NCI-H460 (cell line): ENCODE measurements around the gene SNAI3. TPM values are rescaled to one million over a fixed set of nuclear protein-coding genes. Genes with fewer than 3 reads are reported as not detected.

ENCODE experiments used
- DNase-seq: peaks from one replicate; pipeline ENCODE4 v3.0.0-alpha.2; 2016; ENCODE audit warnings: low read depth; ENCODE audit errors: extremely low read depth
- total RNA-seq: library from RNA; depleted of rRNA; stranded (reverse); fragments of >200 nt; shearing (Covaris generic); gene quantifications from 2 replicates; pipeline ENCODE4 v1.2.3, GENCODE V29; 2014; rRNA removed

The SNAI3 gene
- total RNA-seq, 1 experiment from 2014 or later = not detected

DNA sequence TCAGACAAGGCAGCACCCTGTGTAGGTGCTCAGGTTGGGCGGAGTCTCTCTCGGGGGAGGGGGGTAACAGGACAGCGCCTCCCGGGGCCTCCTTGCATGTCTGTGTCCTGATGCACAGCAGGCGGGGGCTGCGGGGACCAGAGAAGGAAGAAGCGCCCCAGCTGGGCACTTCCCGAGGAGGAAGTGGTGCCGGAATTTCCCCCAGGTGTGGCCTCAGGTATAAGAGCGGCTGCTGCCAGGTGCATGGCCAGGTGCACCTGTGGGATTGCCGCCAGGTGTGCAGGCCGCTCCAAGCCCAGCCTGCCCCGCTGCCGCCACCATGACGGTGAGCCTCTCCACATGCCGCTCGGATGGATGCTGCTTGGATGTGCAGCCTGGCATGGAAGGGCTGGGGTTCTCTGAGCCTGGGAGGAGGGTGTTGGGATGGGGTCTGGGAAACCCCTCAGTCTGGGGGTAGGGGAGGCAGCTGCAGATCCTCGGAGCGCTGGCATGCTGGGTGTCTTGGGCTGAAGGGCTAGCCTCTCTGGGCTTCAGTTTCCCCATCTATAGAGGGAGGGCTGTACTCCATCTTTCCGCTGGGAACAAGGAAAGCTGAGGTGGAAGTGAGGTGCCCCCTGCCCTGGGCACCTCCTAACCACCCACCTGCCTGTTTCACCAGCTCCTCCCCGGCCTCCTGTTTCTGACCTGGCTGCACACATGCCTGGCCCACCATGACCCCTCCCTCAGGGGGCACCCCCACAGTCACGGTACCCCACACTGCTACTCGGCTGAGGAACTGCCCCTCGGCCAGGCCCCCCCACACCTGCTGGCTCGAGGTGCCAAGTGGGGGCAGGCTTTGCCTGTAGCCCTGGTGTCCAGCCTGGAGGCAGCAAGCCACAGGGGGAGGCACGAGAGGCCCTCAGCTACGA, 47.7 kb downstream of the SNAI3 start, which contains the start of gene IL17C:
Gene IL17C, plus strand, starts transcription at position 250 of the 908 bp plus-strand sequence. Its CDS starts 70 bp downstream, at position 320.
- no peak for DNase-seq

DNA sequence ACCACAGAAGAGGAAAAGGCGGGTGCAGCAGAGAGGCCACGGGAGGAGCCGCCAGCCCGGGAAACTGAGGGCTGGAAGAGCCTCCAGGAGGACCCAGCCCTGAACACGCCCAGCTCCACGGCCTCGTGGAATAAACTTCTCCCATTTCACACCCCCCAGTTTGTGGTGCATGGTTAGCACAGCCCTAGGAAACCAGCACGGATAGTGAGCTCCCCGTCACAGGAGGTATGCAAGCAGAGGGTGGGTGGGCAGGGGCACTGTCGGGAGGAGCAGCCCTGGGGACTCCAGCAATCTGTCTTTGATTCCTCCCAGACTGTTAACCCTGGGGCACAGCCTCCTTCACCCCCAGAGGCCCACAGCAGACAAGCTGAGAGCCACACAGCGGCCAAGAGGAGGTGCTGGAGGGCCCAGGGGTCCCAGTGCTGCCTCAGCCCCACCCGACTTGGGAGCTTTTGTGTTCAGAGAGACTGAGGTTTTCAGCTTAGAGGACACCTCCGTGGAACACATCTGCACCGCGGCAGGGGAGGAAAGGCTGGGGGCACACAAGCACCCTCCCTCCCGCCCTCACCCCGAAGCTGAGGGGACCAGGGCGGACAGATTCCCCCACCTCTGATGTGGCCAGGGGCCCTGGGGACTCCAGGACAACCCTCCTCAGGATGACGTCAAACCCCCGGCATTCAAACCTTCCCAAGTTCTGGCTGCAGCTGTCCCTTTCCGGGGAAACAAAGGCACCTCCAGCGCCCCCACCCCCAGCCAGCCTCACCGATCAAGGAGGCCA, 49.6 kb downstream of the SNAI3 start:
- DNase-seq = no peak

DNA sequence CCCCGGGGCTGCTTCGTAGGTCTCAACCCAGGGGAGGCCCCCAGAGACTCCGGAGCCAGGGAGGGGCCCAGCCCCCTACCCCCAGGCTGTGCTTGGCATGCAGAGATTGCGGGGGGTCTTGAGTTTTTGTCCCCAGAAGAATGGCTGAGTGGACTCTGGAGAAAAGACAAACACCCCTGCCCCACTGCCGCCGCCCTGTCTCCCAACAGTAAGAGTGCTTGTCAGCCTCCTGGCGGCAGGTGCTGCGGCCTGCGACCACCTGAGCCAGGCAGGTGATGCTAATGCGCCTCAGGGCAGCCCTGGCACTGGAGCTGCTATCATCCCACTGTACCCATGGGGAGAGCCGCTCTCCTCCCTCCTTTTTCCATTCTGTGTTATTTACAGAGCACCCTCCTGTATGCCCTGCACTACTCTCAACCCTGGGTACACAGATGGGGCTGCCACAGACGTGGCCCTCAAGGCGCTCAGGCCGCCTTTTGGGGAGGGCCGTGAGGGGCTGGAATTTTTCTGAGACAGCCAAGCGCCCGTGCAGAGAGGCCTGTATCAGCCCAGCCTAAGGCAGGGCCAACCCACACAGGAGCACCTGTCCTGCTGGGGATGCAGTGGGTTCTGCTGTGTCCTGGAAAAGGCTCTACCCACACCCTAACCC, 50.5 kb downstream of the SNAI3 start:
- DNase-seq = no peak

DNA sequence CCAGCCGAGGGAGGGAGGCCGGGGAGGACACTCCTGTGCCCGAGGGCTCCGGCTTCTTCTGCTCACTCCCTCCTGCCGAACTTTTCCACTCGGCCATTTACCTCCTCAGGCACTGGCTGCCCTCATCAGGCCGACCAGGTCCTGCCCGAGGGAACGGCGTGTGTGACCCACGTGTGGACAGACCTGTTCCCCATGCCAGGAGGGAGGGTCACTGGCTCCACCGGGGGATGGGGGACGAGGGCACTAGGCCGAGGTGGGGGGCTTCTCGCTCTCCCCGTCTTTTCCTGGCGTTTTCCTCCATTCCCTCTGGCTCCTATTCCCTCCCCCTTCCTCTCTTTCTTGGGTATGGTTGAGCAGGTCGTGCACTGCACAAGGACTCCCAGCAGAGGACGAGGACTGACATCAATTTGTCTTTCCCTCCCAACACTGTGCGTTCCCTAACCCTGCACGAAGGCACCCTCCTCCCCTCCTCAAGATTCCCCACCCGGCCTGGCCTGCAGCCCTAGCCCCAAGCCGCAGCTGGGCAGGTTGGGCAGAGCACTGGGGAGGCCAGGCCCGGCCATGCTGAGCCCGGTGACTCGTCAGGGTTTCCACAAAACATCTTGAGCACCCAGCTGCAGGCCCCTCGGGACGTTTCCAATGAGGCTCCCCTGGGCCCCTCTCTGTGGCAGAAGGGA, 51.2 kb downstream of the SNAI3 start:
- DNase-seq = no peak

- DNase-seq = no peak
Observed at GRCh38 chr16:88634141-88634993, 51.9 kb downstream of the SNAI3 start.

DNA sequence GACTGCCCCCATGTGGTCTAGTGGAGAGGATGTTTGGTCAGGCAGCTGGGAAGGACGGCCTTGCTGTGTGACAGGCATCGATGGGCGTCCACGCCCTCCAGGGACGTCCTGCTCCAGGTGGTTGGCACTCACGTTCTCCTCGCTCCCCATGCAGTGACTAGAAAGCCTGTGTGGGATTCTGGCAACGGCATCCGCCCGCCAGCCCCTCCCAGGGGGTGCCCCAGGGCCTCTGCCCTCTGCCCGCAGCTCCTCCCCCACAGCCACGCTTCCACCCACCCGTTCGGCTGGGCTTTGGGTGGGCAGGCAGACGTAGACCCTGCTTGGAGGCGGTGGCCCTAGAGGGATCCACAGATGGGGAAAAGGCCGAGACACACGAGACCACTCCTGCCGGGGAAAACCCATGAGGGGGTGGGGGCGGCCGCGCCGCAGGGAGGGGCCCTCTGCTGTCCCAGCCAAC, 52.6 kb downstream of the SNAI3 start:
- no peak for DNase-seq

GRCh38 chr16:88632587-88632930, 53.7 kb downstream of the SNAI3 start:
- DNase-seq = no peak

GRCh38 chr16:88631920-88632586, 54.3 kb downstream of the SNAI3 start:
- DNase-seq = no peak

- no peak for DNase-seq
Observed at GRCh38 chr16:88631384-88631783, 54.9 kb downstream of the SNAI3 start.

DNA sequence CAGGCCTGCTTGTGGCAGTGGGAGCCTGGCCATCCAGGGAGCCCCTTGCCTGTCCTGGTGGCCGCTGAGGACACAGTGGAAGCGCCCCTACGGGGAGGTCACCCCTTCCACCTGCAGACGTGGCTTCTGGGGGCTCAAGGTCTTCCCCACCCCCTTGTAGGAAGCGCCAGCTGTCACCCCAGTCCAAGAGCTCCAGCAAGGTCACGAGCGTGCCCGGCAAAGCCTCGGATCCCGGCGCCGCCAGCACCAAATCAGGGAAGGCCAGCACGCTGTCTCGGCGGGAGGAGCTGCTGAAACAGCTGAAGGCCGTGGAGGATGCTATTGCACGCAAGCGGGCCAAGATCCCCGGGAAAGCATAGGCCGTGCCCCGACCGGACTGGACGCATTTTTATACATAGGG, 55.4 kb downstream of the SNAI3 start:
- DNase-seq = no peak

DNA sequence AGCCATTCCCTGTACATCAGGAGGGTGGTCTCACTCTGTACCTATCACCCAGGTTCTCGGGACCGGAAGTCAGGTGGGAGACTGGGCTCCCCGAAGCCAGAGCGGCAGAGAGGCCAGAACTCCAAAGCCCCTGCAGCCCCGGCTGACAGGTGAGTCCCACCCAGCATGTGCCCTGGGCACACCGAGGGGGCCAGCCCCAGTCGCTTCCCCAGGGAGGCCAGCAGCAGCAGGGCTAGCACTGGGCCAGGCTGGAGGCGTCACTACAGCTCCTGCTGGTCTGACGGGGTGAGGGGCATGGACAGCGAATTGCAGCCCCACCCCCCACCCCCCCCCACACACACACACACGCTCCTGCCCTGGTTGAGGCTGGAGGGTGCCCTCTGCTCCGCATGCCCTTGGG, 55.9 kb downstream of the SNAI3 start:
- no peak for DNase-seq

DNA sequence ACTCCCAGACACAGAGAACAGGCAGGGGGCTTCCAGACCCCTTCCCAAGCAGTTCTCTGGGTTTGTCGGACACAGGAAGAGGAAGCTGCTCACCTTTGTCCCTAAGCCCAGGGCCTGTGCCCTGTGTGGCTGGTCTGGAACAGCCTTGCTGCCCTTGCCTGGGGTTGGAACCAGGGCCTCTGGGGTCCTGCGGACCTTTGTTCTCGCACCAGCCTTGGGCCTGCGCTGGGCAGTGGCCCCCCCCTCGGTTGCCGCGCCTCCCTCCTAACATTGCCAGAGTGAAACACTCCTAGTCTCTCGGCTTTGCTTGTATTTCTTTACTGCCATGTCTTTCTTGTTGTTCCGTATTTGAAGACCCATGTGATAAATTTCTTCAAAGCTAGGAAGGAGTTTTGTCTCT, 56.5 kb downstream of the SNAI3 start:
- DNase-seq = no peak

- DNase-seq = no peak
Observed at GRCh38 chr16:88628512-88628974, 57.8 kb downstream of the SNAI3 start.

Other genes with a start within 250 kb of the SNAI3 start
- gene ZFPM1, start 233.2 kb downstream of the SNAI3 start, total RNA-seq = 0.67 and 0.95 TPM in 2 replicates
- gene ZC3H18, start 116.1 kb downstream of the SNAI3 start, total RNA-seq = 12.8 and 13.6 TPM in 2 replicates
- gene IL17C, start 47.9 kb downstream of the SNAI3 start, total RNA-seq = not detected in 2 replicates
- gene CYBA, start 35.5 kb downstream of the SNAI3 start, total RNA-seq = 143 and 165 TPM in 2 replicates
- 7.0 and 7.4 TPM in 2 replicates for gene MVD, start 23.4 kb downstream of the SNAI3 start, total RNA-seq
- gene RNF166, start 19.9 kb upstream of the SNAI3 start, total RNA-seq = 11.3 and 11.8 TPM in 2 replicates
- gene CTU2, start 20.0 kb upstream of the SNAI3 start, total RNA-seq = 9.8 and 10.4 TPM in 2 replicates
- 81.4 and 91.4 TPM in 2 replicates for gene PIEZO1, start 98.7 kb upstream of the SNAI3 start, total RNA-seq
- gene CDT1, start 117.3 kb upstream of the SNAI3 start, total RNA-seq = 12.5 and 13.8 TPM in 2 replicates
- 124 and 160 TPM in 2 replicates for gene APRT, start 125.4 kb upstream of the SNAI3 start, total RNA-seq
- gene GALNS, start 170.4 kb upstream of the SNAI3 start, total RNA-seq = 17.9 and 20.0 TPM in 2 replicates
- 20.0 and 21.1 TPM in 2 replicates for gene TRAPPC2L, start 170.6 kb upstream of the SNAI3 start, total RNA-seq
- 0.43 TPM in 1 of 2 replicates, not detected in the other for gene PABPN1L, start 180.2 kb upstream of the SNAI3 start, total RNA-seq